Fibroblast of pulmonary artery (primary cell): ENCODE measurements around the gene GATA3.

Experiments
- DNase-seq: peaks from one replicate; pipeline ENCODE4 v3.0.0-alpha.2; 2010; ENCODE audit warnings: low read depth
- H3K4me3 ChIP-seq: replicated peaks from 2 replicates; pipeline ENCODE4 v1.5.1; 2011; ENCODE audit warnings: low read depth, mild to moderate bottlenecking, control low read depth, low read length, moderate library complexity
- TF ChIP-seq, protein P1 (sequence below): IDR thresholded peaks from 2 replicates; pipeline ENCODE4 v1.5.1; 2011; ENCODE audit warnings: mild to moderate bottlenecking, control low read depth, low read length, inconsistent platforms; ENCODE audit errors: missing control alignments

Gene GATA3

DNA sequence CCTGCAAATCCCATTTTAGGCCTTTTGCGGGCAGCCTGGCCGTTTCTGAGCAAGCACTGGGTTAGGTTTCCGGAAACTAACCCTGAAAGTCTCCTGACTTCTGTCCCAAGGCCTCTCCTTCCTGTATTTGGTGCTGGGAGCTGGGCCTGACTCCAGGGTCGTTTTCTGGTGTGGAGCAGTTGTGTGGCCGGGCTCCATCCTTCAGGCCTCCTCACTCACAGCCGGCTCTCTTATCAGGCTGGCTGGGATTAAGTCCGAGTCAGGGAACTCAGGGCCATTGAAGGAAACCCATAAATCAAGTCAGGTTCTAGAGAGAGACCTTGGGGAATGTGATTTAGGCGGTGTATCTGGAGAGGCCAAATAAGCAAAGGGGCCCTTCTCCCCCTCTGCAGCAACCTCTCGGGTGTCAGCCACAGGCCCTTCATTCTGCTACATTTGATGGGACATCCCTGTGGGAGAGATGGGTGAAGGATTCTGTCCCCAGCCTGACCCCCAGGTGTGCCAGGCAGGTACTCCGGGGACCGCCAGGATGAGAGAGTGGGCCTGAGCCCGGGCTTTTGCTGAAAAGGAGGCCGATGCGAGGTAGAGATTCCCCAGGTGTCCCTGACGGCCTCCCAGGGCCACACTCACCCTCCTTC is 3.3 kb downstream of the GATA3 start:
- TF ChIP-seq, protein P1, sequence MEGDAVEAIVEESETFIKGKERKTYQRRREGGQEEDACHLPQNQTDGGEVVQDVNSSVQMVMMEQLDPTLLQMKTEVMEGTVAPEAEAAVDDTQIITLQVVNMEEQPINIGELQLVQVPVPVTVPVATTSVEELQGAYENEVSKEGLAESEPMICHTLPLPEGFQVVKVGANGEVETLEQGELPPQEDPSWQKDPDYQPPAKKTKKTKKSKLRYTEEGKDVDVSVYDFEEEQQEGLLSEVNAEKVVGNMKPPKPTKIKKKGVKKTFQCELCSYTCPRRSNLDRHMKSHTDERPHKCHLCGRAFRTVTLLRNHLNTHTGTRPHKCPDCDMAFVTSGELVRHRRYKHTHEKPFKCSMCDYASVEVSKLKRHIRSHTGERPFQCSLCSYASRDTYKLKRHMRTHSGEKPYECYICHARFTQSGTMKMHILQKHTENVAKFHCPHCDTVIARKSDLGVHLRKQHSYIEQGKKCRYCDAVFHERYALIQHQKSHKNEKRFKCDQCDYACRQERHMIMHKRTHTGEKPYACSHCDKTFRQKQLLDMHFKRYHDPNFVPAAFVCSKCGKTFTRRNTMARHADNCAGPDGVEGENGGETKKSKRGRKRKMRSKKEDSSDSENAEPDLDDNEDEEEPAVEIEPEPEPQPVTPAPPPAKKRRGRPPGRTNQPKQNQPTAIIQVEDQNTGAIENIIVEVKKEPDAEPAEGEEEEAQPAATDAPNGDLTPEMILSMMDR = no peak
- H3K4me3 ChIP-seq = no peak overlapping the region
- no peak for DNase-seq

GRCh38 chr10:8058274-8059111 is 4.0 kb downstream of the GATA3 start:
- TF ChIP-seq, protein P1 = no peak
- no peak for DNase-seq
- no peak overlapping the region for H3K4me3 ChIP-seq

DNA sequence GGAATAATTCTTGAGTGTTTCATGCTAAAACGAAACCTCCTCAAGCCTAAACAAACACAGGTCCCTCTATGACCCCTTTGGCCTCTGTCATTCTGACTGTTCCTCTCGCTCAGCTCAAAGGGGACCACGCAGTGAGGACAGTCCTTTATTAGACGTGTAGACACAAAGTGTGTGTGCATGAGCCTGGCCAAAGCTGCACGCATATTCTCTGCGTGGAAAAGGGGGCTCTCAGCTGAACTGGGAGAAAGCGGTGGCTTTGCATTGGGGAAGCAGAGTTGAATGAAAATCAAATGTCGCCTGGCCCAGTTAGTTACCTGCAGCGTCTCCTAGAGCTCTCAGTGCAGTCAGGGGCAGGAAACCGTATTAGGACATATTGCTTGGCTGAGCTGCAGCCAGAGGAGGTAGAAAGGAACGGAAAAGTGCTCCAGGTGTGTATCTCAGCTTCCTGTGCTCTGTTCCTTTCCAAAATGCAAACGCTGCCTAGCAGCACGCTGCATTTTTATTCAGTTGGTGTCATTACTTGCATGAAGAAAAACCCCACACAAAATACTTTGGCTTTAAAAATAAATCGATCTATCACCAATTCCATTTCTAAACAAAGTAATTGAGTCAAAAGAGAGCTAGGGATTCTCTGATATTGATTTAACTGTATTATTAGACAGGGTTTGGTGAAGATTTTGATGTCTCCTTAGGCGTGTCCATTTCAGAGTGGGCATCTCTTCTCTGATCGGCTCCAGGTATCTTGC is 4.9 kb downstream of the GATA3 start:
- DNase-seq = no peak
- H3K4me3 ChIP-seq = no peak overlapping the region
- TF ChIP-seq, protein P1 = no peak

- DNase-seq = no peak
- H3K4me3 ChIP-seq = no peak overlapping the region
- TF ChIP-seq, protein P1 = no peak
Observed at GRCh38 chr10:8060010-8060703, 5.7 kb downstream of the GATA3 start.

DNA sequence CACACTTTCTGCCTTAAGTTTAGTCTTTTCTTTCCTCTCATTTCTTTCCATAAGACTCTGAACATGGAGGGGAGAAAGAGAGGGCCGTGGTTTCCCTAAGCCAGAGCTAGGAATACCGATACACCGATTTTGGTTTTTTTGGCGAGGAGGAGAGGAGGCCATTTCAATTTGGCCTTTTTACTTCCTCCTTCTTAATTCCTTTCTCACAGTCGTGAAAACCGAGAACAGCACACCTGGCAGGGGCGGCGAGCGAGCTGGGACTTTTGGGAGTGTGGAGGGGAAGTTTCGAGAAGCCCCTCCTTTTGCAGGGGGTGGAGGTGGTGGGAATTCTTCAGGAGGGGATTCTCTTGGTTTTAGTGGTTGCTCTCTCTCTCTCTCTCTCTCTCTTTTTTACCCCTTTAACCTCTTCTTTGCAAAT is 6.2 kb downstream of the GATA3 start:
- TF ChIP-seq, protein P1 = no peak
- H3K4me3 ChIP-seq = no peak overlapping the region
- no peak for DNase-seq
